H9 (cell line): Measurements from ENCODE around the gene LYPLA2. TPM values are rescaled to one million over a fixed set of nuclear protein-coding genes. Genes with fewer than 3 reads are reported as not detected.
A peak's percentile ranks its signal among the peaks of the same experiment; 100 is the strongest.

Experiments
- DNase-seq: peaks from one replicate; pipeline ENCODE4 v3.0.0-alpha.2; 2017
- H2AFZ ChIP-seq: one replicate; pipeline ENCODE4 v1.6.1; 2013; ENCODE audit warnings: mild to moderate bottlenecking, low read length, control low read depth, moderate library complexity
- H2AK5ac ChIP-seq: 2 replicates; pipeline ENCODE4 v1.6.1; 2013; ENCODE audit warnings: low read length, control low read depth, mixed read lengths; ENCODE audit not compliant: insufficient read length
- H2BK120ac ChIP-seq: one replicate; pipeline ENCODE4 v1.6.1; 2013; ENCODE audit warnings: low read depth, mild to moderate bottlenecking, low read length, control low read depth, inconsistent platforms; ENCODE audit not compliant: poor library complexity, severe bottlenecking
- H2BK12ac ChIP-seq: 2 replicates; pipeline ENCODE4 v1.6.1; 2013; ENCODE audit warnings: low read length, control low read depth, mixed read lengths, low read depth; ENCODE audit not compliant: insufficient read length
- H2BK15ac ChIP-seq: 2 replicates; pipeline ENCODE4 v1.6.1; 2013; ENCODE audit warnings: low read depth, low read length, control low read depth
- H2BK20ac ChIP-seq: one replicate; pipeline ENCODE4 v1.6.1; 2013; ENCODE audit warnings: low read depth, mild to moderate bottlenecking, low read length, control low read depth, inconsistent platforms; ENCODE audit not compliant: poor library complexity, severe bottlenecking
- H2BK5ac ChIP-seq: 2 replicates; pipeline ENCODE4 v1.6.1; 2013; ENCODE audit warnings: low read length, control low read depth, mixed read lengths; ENCODE audit not compliant: insufficient read length
- H3K14ac ChIP-seq: 2 replicates; pipeline ENCODE4 v1.6.1; 2013; ENCODE audit warnings: low read length, control low read depth; ENCODE audit not compliant: insufficient read depth
- H3K18ac ChIP-seq: 2 replicates; pipeline ENCODE4 v1.6.1; 2013; ENCODE audit warnings: low read depth, mild to moderate bottlenecking, mixed read lengths, low read length, control low read depth; ENCODE audit not compliant: insufficient read length
- H3K23ac ChIP-seq: 2 replicates; pipeline ENCODE4 v1.6.1; 2013; ENCODE audit warnings: low read length, control low read depth, mixed read lengths, low read depth; ENCODE audit not compliant: insufficient read length
- H3K23me2 ChIP-seq: 2 replicates; pipeline ENCODE4 v1.6.1; 2013; ENCODE audit warnings: low read depth, mild to moderate bottlenecking, mixed read lengths, low read length, control low read depth; ENCODE audit not compliant: insufficient read length, poor library complexity, severe bottlenecking
- H3K27ac ChIP-seq: 2 replicates; pipeline ENCODE4 v1.5.1; 2013; ENCODE audit warnings: low read length, control low read depth, mixed read lengths, low read depth; ENCODE audit not compliant: insufficient read length
- H3K27me3 ChIP-seq: 2 replicates; pipeline ENCODE4 v1.6.1; 2013; ENCODE audit warnings: low read length, control low read depth, inconsistent platforms; ENCODE audit not compliant: insufficient read depth
- H3K4ac ChIP-seq: 2 replicates; pipeline ENCODE4 v1.6.1; 2013; ENCODE audit warnings: low read depth, mild to moderate bottlenecking, control low read depth, inconsistent platforms, low read length, moderate library complexity
- H3K4me1 ChIP-seq: 2 replicates; pipeline ENCODE4 v1.6.1; 2013; ENCODE audit warnings: low read length, control low read depth, inconsistent platforms; ENCODE audit not compliant: insufficient read depth
- H3K4me2 ChIP-seq: 2 replicates; pipeline ENCODE4 v1.6.1; 2013; ENCODE audit warnings: low read length, control low read depth, mixed read lengths; ENCODE audit not compliant: insufficient read length, insufficient read depth
- H3K56ac ChIP-seq: 2 replicates; pipeline ENCODE4 v1.6.1; 2013; ENCODE audit warnings: low read depth, mild to moderate bottlenecking, mixed read lengths, low read length, control low read depth; ENCODE audit not compliant: insufficient read length
- H3K79me1 ChIP-seq: 2 replicates; pipeline ENCODE4 v1.6.1; 2013; ENCODE audit warnings: low read depth, mild to moderate bottlenecking, moderate library complexity, low read length, control low read depth, inconsistent platforms; ENCODE audit not compliant: insufficient read depth, poor library complexity, severe bottlenecking
- H3K79me2 ChIP-seq: 2 replicates; pipeline ENCODE4 v1.6.1; 2013; ENCODE audit warnings: low read length, control low read depth, inconsistent platforms; ENCODE audit not compliant: insufficient read depth
- H3K9ac ChIP-seq: 2 replicates; pipeline ENCODE4 v1.6.1; 2013; ENCODE audit warnings: low read length, control low read depth, mixed read lengths; ENCODE audit not compliant: insufficient read length; ENCODE audit errors: extremely low read depth
- H3K9me3 ChIP-seq: one replicate; pipeline ENCODE4 v1.6.1; 2013; ENCODE audit warnings: low read depth, low read length, inconsistent platforms; ENCODE audit not compliant: control insufficient read depth
- H3T11ph ChIP-seq: one replicate; pipeline ENCODE4 v1.6.1; 2013; ENCODE audit warnings: mild to moderate bottlenecking, low read length, control low read depth, inconsistent platforms
- H4K20me1 ChIP-seq: one replicate; pipeline ENCODE4 v1.6.1; 2013; ENCODE audit not compliant: control insufficient read depth, insufficient read length, insufficient read depth
- H4K5ac ChIP-seq: 2 replicates; pipeline ENCODE4 v1.6.1; 2013; ENCODE audit warnings: low read depth, mild to moderate bottlenecking, mixed read lengths, low read length, control low read depth; ENCODE audit not compliant: insufficient read length
- H4K8ac ChIP-seq: replicated peaks from 2 replicates; pipeline ENCODE4 v1.6.1; 2013; ENCODE audit warnings: low read length, control low read depth, mixed read lengths, low read depth; ENCODE audit not compliant: insufficient read length
- H4K91ac ChIP-seq: 2 replicates; pipeline ENCODE4 v1.6.1; 2013; ENCODE audit warnings: low read depth, mild to moderate bottlenecking, moderate library complexity, mixed read lengths, low read length, control low read depth; ENCODE audit not compliant: insufficient read length
- H3K27ac Mint-ChIP-seq, 3 experiments: 2 replicates in 2 of 3; 3 replicates in 1 of 3; pipeline ENCODE4 v1.8.0; 2020 to 2021; ENCODE audit warnings: mixed read lengths in 3 of 3, mild to moderate bottlenecking in 1 of 3, moderate library complexity in 1 of 3
- H3K27me3 Mint-ChIP-seq: 2 replicates; pipeline ENCODE4 v1.8.0; 2021; ENCODE audit warnings: low read depth, mild to moderate bottlenecking, moderate library complexity, mixed read lengths
- H3K36me3 Mint-ChIP-seq, 3 experiments: 2 replicates in 2 of 3; 3 replicates in 1 of 3; pipeline ENCODE4 v1.8.0; 2020 to 2021; ENCODE audit warnings: low read depth in 3 of 3, mixed read lengths in 3 of 3; ENCODE audit not compliant: insufficient read depth in 1 of 3
- H3K4me1 Mint-ChIP-seq, 2 experiments: 2 replicates each; pipeline ENCODE4 v1.8.0; 2020; ENCODE audit warnings: mixed read lengths in 2 of 2
- H3K4me3 Mint-ChIP-seq, 2 experiments: 2 replicates in 1 of 2; 3 replicates in 1 of 2; pipeline ENCODE4 v1.8.0; 2020 to 2021; ENCODE audit warnings: mild to moderate bottlenecking in 2 of 2, mixed read lengths in 2 of 2, moderate library complexity in 1 of 2
- H3K9me3 Mint-ChIP-seq, 2 experiments: 2 replicates in 1 of 2; 3 replicates in 1 of 2; pipeline ENCODE4 v1.8.0; 2020; ENCODE audit warnings: mild to moderate bottlenecking in 2 of 2, mixed read lengths in 2 of 2, moderate library complexity in 1 of 2
- WGBS: extraction: QIAGEN DNeasy Blood & Tissue Kit; methylation state at CpG from one replicate; pipeline ENCODE4 v1.1.7; 2013; ENCODE audit warnings: missing lambda C conversion rate, low lambda C conversion rate, mixed read lengths; ENCODE audit not compliant: insufficient read length; ENCODE audit errors: extremely low coverage; 5-methylcytosine and 5-hydroxymethylcytosine counted together
- total RNA-seq: library from RNA; stranded (reverse); gene quantifications from 2 replicates; pipeline ENCODE4 v1.2.1, GENCODE V29; 2021
- TF ChIP-seq, protein P1 (sequence below): fragments of 200-600 bp; sonication (generic); conservative IDR thresholded peaks from 3 replicates; pipeline ENCODE4 v1.8.0; 2021; ENCODE audit warnings: antibody characterized with exemption, mild to moderate bottlenecking

The LYPLA2 gene
- total RNA-seq, 1 experiment from 2014 or later: 118 TPM

DNA sequence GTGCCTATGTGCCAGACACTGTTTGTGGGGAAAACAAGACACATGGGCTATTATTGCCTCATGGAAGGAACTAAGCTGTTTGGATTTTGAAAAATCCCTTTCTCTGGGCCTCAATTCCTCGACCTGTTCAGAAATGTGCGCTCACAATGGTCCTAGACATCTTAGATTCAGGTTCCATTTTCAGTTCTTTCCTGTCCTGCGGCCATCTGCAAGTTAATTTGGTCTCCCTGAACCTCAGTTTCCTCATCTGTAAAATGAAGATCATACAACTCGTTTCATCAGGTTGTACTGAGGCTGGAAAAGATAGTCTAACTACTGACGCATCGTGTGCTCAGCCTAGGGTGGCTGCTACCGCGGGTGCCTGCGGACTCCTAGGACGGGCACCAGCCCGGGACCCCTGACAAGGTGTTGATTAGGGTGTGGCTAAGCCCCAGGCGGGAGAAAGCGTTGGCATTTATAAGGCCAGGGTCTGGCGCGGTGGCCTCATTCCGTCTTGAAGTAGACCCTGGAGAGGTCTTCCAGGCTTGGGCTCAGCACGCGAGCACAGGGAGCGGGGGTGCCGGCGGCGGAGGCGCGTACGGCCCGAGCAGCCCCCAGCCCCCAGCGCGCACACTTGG lies 48.2 kb upstream of the LYPLA2 start:
- WGBS: no CpG with 5 or more reads among the region's 28 CpGs
- peaks cover 18 to 19% of the 10 kb centered on the region in 2 experiments for H3K4me1 Mint-ChIP-seq
- no peak overlapping the region for H3T11ph ChIP-seq

More for the DNA sequence above, 48.2 kb upstream of the LYPLA2 start:
- Histone ChIP-seq H3K23ac (no peak overlapping the region), H2BK12ac (no peak overlapping the region), H3K23me2 (peaks cover 13% of the 10 kb centered on the region), H3K27ac (no peak overlapping the region), H2BK5ac (no peak overlapping the region), H3K9me3 (no peaks in the 10 kb centered on the region), H3K79me1 (no peaks in the 10 kb centered on the region), H3K4ac (no peak overlapping the region), H4K8ac (no peak overlapping the region), H2BK20ac (no peak overlapping the region), H3K56ac (no peak overlapping the region), H4K20me1 (no peaks in the 10 kb centered on the region), H4K91ac (no peak overlapping the region), H3K18ac (no peak overlapping the region), H3K27me3 (no peaks in the 10 kb centered on the region), H4K5ac (no peak overlapping the region), H2AK5ac (no peak overlapping the region), H3K9ac (peak overlapping the region; percentile 61), H2BK120ac (no peak overlapping the region), H2AFZ (no peak overlapping the region), H3K4me2 (peak overlapping the region; percentile 92), H3K4me1 (no peaks in the 10 kb centered on the region), H2BK15ac (no peak overlapping the region), H3K79me2 (peaks cover 18% of the 10 kb centered on the region), H3K14ac (peak overlapping the region; percentile 83)
- Mint-ChIP-seq H3K4me3 (peak overlapping the region; percentile 79 to 85), H3K27me3 (no peaks in the 10 kb centered on the region; the same call in 1 of the 2 replicates), H3K9me3 (no peaks in the 10 kb centered on the region; a peak in 1 of 5 replicates), H3K36me3 (peaks cover 0 to 13% (median 6%) of the 10 kb centered on the region in 3 experiments; a peak in 5 of 7 replicates), H3K27ac (peak overlapping the region in 2 of 3 experiments; percentile 72 to 82; a peak in 5 of 7 replicates)
- peak; percentile 68 for DNase-seq
- TF ChIP-seq, protein P1, sequence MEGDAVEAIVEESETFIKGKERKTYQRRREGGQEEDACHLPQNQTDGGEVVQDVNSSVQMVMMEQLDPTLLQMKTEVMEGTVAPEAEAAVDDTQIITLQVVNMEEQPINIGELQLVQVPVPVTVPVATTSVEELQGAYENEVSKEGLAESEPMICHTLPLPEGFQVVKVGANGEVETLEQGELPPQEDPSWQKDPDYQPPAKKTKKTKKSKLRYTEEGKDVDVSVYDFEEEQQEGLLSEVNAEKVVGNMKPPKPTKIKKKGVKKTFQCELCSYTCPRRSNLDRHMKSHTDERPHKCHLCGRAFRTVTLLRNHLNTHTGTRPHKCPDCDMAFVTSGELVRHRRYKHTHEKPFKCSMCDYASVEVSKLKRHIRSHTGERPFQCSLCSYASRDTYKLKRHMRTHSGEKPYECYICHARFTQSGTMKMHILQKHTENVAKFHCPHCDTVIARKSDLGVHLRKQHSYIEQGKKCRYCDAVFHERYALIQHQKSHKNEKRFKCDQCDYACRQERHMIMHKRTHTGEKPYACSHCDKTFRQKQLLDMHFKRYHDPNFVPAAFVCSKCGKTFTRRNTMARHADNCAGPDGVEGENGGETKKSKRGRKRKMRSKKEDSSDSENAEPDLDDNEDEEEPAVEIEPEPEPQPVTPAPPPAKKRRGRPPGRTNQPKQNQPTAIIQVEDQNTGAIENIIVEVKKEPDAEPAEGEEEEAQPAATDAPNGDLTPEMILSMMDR: no peak
